ENCODE measurements around the gene CD300LG.
"Not testable (repeated sequence)": the region's sequence is repeated elsewhere in the genome, so short reads cannot be mapped to it uniquely, and the experiment has no call there.

- not testable (repeated sequence) for TF ChIP-seq CTCF (IDR thresholded peaks at IDR 0.05; ENCODE audit: insufficient read depth, low read depth, low read length); EZH2 (IDR thresholded peaks at IDR 0.05; ENCODE audit: insufficient read depth, low read length)
Measured at GRCh38 chr17:43869031-43869430, 22.1 kb downstream of the CD300LG start.
